DMS114 treated with DMSO at 0.1 percent for 48 hours (cell line): Measurements from ENCODE around the gene SAMD9.
"Not testable (repeated sequence)": the region's sequence is repeated elsewhere in the genome, so short reads cannot be mapped to it uniquely, and the experiment has no call there.

Experiments
- DNase-seq: peaks from one replicate; lab custom pipeline; 2025; ENCODE audit not compliant: unreplicated experiment; lab: John Stamatoyannopoulos, UW

SAMD9 gene

GRCh38 chr7:93117852-93118530 lies at the start of gene SAMD9:
Gene SAMD9 (minus strand): TSS chr7:93117979. CDS start chr7:93106097, 11,882 bp downstream.
- no peak for DNase-seq

- DNase-seq: no peak
These were observed 47.7 kb upstream of the SAMD9 start for GRCh38 chr7:93165447-93165846.

GRCh38 chr7:93164766-93165165 lies 47.0 kb upstream of the SAMD9 start:
- no peak for DNase-seq

GRCh38 chr7:93161181-93161762 lies 43.5 kb upstream of the SAMD9 start:
- no peak for DNase-seq

GRCh38 chr7:93160410-93160809 lies 42.6 kb upstream of the SAMD9 start:
- DNase-seq: no peak

- no peak for DNase-seq
These were observed 41.7 kb upstream of the SAMD9 start for GRCh38 chr7:93159490-93159889.

GRCh38 chr7:93156884-93157283 lies 39.1 kb upstream of the SAMD9 start:
- no peak for DNase-seq

GRCh38 chr7:93150200-93150835 lies 32.5 kb upstream of the SAMD9 start:
- no peak for DNase-seq

GRCh38 chr7:93148727-93149126 lies 30.9 kb upstream of the SAMD9 start:
- no peak for DNase-seq

- DNase-seq: no peak
These were observed 30.4 kb upstream of the SAMD9 start, which contains the start of gene SAMD9L for GRCh38 chr7:93148144-93148543. Gene SAMD9L (minus strand): TSS chr7:93148385. CDS start chr7:93135971, 12,414 bp downstream.

- no peak for DNase-seq
These were observed 29.6 kb upstream of the SAMD9 start for GRCh38 chr7:93147363-93147762.

GRCh38 chr7:93146472-93147141 lies 28.8 kb upstream of the SAMD9 start:
- DNase-seq: no peak

- DNase-seq: no peak
These were observed 28.3 kb upstream of the SAMD9 start for GRCh38 chr7:93146036-93146435.

- no peak for DNase-seq
These were observed 27.6 kb upstream of the SAMD9 start for GRCh38 chr7:93145354-93145753.

GRCh38 chr7:93142127-93142526 lies 24.3 kb upstream of the SAMD9 start:
- DNase-seq: no peak

- DNase-seq: no peak
These were observed 22.9 kb upstream of the SAMD9 start for GRCh38 chr7:93140582-93141191.

GRCh38 chr7:93138576-93138975 lies 20.8 kb upstream of the SAMD9 start:
- no peak for DNase-seq

- no peak for DNase-seq
These were observed 15.2 kb upstream of the SAMD9 start for GRCh38 chr7:93133005-93133404.

GRCh38 chr7:93132216-93132615 lies 14.4 kb upstream of the SAMD9 start:
- no peak for DNase-seq

GRCh38 chr7:93126954-93127353 lies 9.2 kb upstream of the SAMD9 start:
- not testable (repeated sequence) for DNase-seq

GRCh38 chr7:93123532-93123931 lies 5.8 kb upstream of the SAMD9 start:
- DNase-seq: not testable (repeated sequence)
